HG03432 (cell line): ENCODE measurements around the gene LIMS1.
"Not testable (repeated sequence)": the region's sequence is repeated elsewhere in the genome, so short reads cannot be mapped to it uniquely, and the experiment has no call there.

Experiments used
- ATAC-seq: cut with Tn5 transposase; IDR thresholded peaks from one replicate; pipeline ENCODE4 v1.9.1; 2021; ENCODE audit warnings: mild to moderate bottlenecking, moderate library complexity; ENCODE audit not compliant: unreplicated experiment

LIMS1 gene

DNA sequence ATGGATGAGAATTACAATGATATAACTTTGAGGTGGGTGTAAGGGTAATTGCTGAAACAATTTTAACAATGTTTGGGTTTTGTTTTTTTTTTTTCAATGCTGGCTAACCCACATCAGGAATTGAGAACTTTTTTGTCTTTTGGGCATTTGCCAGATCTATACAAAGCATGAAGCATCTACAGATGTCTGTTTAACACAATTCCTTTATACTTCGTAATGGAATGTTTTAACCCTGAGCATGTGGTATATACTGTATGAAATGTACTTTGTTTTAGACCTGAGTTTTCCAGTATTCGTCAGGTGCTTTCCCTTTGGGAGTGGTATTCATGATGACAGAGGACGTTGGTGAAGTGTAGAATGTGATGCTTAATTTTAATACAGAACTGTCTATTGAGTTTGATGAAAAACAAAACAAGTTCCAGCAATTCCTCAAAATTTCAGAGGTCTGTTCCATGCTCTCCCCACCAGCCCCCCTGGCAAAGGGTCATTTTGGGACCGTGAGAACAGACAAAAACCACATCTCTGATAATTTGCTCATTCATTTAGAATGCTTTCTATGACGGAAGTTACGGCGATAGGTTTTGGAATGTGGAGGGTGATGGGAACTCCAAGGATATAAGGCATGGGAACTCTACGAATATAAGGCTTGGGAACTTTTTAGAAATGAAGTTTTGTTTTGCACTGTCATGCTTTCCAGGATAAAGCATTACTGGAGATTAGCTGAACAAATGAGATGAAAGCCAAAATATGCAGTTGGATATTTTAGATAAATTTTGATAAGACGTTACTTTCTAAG lies 14.1 kb downstream of the LIMS1 start:
- no peak for ATAC-seq

DNA sequence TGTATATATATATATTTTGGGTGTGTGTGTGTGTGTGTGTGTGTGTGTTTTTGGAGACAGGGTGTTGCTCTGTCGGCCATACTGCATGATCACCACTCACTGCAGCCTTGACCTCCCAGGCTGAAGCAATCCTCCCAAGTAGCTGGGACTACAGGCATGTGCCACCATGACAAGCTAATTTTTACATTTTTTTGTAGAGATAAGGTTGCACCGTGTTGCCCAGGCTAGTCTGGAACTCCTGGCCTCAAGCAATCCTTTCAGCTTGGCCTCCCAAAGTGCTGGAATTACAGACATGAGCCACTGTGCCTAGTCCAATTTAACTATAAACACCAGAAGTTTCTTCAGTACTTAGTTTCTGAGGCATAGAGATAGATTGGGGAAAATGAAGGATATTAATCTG lies 18.3 kb downstream of the LIMS1 start:
- ATAC-seq = no peak

DNA sequence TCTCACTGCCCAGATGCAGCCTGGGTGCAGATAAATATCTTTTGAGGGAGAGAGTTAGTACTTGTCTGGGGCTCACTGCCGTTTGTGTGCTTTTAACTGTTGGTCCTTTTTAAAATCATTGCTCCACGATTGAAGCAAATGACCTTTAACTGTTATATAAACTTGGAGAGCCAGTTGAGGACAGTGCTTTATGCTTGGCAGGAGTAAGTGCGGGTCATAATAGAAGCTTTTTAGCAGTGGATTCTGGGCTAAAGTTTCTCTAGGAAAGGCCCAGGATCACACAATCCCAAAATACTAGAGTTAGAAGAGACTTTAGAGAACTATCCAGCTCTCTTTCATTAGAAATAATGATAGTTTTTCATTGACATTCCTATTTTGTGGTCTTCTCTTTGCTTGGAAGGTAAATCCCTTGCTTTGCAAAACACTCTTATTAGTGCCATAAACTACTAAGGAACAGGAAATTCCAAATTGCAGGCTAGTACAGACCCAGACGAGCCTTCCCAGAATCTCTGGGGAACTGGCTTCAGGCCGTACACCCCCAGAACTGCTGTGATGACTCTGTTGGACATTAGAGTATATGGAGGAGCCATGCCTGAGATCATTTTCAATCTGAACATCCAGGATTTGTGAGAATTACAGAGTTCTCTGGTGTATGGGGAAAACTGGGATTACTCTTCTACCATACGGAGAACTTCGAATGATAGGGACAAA lies 19.1 kb downstream of the LIMS1 start:
- ATAC-seq = no peak

DNA sequence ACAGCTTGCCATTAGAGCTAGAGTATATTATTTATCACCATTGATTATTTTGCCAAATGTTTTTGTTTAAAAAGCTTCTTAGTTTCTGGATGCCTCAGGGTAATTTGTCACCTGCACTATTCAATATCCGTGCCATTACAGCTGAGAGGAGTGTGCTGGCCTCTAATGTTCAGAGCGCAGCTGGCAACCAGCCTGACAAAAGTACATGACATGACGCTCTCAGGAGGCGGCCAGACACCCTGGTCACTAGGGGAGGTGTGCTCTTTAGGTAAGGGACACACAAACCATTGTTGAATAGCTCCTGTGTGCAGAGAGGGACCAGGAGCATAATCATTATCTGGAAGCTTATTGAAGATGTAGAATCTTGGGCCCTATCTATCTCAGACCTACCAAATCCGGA lies 20.3 kb downstream of the LIMS1 start:
- no peak for ATAC-seq

DNA sequence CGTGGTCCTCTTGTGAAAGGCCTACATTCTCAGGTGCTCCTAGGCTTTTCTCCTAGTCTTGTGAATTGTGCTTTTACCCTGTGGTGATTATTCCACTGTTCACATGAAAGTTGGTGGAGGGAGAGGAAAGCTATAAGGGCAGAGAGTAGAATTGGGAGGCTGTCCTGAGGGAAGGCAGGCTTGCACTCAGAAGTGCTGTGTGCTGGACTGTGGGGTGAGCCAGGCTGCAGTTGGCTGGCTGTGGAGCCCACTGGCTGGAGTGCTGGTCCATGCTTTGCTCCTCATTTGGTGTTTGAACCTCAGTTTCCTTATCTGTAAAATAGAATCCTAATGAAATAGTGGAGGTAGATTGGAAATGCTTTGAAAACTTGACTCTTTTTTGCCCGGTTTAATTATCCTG lies 21.3 kb downstream of the LIMS1 start:
- ATAC-seq = no peak

DNA sequence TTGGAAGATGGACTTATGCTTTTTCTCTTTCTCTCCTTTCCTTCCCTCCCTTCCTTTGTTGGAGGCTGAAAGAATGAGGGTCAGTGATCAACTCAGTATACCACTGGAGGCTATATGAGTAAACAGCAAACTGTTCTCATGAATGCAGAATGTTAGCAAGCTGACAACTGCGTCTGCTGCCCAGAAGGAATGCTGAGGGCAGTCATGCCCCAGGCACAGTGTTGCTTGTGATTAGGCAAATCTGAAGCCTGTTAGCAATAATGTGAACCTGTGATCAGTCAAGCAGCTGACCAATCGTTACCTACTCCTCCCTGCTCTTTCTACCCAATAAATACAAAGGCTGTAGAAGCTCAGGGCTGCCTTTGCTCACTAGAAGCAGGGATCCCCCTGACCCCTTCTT lies 22.3 kb downstream of the LIMS1 start:
- not testable (repeated sequence) for ATAC-seq

DNA sequence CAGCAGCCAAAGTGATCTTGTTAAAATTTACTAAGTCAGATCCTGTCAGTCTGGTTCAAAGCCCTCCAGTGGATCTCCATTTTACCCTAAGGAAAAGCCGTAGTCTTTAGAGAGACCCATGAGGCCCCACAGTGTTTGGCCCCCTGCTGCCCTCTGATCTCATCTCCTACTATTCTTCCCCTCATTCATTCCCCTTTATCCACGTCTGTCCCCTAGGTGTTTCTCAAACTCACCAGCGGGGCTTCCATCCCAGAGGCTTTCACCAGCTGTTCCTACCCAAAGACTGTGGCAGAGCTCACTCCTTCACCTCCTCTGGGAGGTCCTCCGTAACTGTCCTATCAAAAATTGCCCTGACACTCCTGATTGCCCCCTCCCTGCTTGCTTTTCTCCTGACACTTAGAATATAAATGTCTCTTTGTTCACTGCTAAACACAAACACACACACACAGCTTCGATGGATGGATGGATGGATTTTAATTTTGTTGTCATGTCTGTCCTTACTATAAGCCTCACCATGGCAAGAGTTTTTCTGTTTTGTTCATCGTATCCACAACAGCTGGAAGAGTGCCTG lies 26.1 kb downstream of the LIMS1 start:
- ATAC-seq = no peak

DNA sequence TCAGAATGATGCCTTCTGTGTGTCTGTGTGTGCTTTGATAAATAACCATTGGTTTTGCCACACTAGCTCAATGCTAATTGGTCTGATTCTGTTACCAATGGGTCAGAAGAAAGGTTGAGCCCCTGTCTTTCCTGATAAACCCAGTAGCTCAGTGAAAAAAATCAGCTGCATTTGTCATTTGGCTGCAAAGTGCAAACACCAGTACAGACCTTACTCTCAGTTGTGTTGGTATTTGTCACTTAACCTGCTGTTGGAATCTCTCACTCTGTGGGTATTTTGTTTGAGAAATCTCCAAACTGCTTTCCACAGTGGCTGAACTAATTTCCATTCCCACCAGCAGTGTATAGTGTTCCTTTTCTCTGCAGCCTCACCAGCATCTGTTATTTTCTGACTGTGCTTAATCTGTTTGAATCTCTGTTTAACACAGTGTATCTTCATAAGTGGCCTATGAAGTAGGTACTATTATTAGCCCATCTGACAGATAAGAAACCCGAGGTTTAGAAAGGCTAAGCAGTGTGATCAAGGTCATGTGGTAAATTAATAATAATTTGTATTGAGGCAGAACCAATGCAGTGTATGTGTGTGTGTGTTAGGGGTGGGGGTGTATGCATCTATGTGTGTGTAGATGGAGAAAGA lies 26.7 kb downstream of the LIMS1 start:
- no peak for ATAC-seq

DNA sequence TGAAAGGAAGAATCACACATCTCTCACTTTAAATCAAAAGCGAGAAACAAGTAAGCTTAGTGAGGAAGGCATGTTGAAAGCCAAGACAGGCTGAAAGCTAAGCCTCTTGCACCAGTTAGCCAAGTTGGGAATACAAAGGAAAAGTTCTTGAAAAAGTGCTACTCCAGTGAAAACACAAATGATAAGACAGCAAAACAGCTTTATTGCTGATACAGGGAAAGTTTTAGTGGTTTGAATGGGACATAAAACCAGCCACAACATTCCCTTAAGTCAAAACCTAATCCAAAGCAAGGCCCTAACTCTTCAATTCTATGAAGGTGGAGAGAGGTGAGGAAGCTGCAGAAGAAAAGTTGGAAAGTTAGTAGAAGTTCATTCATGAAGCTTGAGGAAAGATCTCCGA lies 28.0 kb downstream of the LIMS1 start:
- no peak for ATAC-seq

DNA sequence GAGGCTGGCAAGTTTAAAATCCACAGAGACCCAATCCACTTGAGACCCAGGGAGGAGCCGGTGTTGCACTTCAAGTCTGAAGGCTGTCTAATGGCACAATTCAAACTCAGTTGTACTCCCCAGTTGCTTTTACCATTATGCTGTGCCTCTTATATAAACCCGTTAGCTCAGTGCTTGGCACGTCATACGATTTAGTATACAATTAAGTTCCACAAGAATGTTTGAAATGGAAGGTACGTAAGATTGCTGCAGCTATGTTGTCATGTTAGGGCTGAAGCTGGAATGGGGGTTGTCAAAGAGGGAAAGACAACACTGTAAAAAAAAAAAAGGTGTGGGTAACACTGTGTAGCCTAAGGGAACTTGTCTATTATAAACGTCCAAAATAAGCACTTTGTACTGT lies 30.2 kb downstream of the LIMS1 start:
- no peak for ATAC-seq

DNA sequence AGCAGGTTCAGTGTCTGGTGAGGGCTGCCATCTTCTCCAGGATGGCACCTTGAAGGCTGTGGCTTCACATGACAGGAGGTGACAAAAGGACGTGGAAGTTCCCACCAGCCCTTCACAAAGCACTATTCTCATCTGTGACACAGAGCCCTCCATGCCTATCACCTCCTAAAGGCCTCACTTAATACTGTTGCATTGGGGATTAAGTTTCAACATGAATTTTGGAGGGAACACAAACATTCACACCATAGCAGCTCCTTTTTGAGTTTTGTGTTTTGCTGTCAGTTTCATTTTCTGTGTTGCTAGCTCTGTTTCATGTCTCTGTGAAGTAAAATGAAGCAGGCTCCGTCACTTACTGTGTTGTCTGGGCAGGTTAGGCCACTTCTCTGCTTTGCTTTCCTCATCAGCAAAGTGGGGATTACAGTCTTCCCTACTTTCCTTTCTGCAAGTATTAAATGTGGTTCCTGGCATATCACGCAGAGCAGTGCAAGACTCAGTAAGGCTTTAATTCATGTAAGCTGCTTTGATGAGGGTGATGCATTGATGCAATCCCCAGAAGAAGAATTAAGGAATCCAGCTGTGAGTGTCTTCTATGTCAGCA lies 31.6 kb downstream of the LIMS1 start:
- ATAC-seq = peak; percentile 79

DNA sequence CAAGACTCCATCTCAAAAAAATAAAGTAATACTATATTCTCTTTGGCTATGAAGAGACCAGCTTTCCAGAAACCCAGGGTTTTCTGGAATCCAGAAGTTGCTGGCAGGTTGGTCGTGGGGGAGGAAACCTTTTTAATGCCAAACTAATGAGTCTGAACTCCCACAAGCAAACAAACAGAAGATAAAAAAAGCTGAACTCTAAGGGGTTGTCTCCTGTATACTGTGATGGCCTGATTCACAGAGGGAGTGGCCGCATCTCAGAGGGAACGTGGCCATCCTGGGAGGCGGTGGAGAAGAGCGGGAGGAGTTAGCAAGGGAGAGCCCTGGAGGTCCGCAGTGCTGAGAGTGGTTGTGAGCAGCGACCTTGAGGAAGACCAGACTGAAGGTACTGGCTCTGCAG lies 36.1 kb downstream of the LIMS1 start:
- ATAC-seq = no peak

DNA sequence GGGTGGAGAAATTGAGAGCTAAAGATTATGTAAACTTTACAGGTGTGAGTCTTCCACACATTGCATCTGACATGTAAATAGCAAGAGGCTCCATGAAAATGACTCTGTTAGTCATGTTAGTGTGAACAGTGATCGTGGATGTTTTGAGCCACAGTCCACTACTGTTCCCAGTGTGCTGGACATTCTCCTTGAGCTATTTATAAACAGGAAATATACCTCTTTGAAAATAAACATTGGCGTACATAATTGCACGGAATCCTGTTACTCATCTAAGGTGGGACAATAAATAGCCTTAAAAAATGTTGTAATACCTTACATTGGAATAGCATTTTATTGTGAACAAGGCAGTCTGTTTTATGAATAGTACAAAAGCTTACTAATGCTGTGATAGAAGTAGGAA lies 37.0 kb downstream of the LIMS1 start:
- ATAC-seq = no peak

DNA sequence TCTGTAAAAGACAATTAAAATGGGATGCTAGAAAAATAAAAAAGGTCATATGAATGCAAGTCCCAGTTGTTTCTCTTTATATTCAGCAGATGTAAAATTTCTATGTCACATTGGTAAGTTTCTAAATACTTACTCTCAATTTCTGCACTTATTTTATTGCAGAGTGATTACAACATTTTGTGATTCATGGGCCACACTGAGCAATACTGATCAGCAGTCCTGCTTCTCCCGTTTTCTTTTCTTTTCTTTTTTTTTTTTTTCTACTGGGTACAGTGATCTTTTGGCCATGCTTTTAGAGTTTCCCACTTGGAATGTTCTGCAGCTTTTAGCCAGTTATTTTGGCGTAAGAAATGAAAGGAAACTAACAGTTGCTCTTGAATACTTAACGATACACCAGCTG lies 38.8 kb downstream of the LIMS1 start:
- no peak for ATAC-seq

DNA sequence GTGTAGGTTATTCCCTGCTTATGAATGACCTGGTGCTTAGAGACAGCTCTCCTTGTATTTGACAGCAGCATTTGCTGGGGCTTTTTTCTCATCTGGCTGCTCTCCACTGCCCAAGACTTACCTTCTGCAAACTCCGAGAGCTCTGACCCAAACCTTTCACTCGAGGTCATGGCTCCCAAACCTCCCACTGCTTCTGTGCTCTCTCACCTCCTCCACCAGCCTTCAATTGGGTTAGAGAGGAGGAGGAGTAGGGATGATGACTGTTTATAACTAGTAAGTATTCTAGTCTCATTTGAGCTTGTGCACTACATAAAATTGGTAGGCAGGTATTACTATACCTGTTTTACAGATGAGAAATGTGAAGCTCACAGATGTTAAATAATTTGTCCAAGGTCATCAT lies 40.1 kb downstream of the LIMS1 start:
- no peak for ATAC-seq

DNA sequence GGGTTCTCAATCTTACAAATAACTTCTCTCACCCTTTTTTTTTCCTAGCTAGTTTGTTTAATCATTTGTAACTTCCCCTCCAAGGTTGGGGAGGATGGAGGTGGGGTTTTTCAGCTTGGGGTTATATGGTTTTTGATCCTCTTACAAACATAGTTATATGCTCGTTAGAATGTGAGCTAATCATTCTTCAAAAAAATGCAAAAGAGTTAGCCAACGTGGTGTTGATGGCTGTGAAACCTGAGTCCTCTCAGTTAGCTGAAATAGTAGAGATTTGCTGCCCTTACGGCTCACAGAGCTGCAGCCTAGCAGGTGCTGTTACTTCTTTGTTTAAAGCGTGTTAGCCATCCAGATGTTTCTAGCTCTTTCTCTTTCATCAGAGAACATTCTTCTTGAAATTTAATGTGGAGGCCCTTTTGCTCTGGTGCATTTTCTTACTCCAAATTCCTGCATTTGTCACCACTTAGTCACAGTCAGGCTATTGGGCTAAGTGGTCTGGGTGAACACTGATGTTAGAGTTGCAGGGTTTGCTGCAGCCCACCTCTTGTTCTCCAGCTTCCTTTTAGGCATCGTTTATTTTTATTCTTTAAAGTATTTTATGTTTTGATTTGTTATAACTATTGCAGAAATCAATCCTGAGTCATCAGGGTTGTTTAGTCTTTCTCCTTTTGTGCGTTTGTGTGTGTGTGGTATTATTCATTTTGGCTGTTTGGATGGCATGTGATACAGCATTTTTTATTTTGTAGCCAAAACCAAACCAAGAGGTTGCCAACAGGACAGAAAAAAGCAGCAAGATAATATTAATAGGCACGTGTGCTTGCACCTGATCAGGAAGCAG lies 41.1 kb downstream of the LIMS1 start:
- ATAC-seq = peak; percentile 92

DNA sequence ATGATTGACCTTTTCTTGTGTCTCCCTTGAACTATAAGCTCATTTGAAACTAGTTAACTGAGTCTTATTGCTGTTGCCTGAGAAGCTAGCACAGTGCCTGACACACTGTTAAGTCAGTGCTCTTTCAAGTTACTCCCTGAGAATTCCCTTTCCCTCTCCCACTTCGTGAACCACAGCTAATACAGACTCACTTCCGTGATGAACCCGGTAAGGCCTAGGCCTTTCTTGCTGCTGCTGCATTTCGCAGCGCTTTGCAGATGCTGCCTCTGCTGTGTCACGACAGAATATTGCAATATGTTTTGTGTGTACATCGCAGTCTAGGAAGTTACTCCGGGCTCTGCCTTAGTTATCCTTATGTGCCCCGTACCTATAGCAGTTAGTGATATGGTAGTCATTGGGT lies 42.8 kb downstream of the LIMS1 start:
- ATAC-seq = no peak

DNA sequence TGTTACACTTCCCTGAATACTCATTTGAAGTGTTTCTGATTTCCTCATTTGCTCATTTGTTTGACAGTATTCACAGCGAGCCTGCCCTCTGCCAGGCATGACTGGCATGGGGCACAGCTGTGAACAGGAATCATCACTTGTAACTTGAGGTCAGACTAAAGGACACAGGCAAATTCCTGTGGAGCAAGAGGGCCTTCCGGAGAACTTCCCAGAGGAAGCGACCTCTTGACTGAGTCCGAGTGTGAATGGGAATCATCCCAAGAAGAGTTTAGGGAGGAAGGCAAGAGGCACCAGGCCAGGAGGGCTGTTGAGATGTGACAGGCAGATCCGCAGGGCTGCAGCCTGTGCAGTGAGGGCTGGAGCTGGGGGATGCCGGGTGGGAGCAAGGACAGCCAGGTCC lies 45.4 kb downstream of the LIMS1 start:
- ATAC-seq = no peak

DNA sequence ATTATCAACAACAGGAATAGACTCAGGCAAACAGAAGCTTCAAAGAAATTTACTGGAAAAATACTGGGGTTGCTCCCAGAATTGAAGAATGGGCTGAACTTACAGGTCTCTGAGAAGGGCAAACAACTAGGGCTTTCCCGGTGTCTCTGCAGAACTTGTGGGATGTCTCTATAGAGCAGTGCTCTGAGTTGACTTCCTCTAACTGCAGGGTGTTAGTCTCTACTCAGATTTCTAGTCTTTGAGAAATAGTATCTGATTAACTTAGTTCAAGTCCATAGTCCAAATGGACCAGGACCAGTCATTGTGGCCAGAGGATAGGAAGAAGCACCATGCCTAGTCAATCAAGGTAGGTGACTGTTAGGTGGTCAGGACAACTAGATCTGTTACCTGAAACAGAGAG lies 45.8 kb downstream of the LIMS1 start:
- ATAC-seq = no peak

DNA sequence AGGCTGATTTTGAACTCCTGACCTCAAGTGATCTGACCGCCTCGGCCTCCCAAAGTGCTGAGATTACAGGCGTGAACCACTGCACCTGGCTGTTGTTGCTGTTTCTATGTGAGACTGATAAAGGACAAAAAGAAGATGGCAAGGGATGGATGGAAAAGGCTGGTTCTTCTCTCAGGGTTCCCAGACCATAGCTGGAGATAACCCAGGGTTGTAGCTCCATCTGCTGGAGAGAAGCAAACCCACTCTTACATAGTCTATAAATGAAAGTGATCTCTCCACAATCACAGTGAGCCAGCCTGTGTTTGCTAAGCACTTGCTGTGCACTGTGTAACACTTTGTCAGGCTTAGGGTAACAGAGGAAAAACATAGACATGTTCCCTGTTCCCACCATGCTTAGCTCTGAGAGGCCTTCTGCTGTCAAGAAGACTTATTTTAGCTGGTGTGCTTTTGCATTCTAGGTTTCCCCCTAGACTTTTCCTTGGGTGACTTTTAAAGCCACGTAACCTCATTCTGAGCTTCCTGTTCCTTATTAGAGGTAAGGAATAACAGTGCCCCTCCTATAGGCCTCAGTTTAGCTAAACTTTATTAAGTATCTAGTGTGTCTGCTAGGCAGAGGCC lies 49.7 kb downstream of the LIMS1 start:
- peak; percentile 71 for ATAC-seq
